HCT116 (cell line): ENCODE data around the gene RTKN2.

Source experiments
- ATF3 ChIP-seq: IDR thresholded peaks from 2 replicates; pipeline ENCODE4 v1.6.1; 2012
- CTCF ChIP-seq, 3 experiments: fragments of 200-600 bp in 1 of 3; sonication (generic) in 1 of 3; IDR thresholded peaks in 2 of 3; conservative IDR thresholded peaks in 1 of 3; 2 replicates each; pipeline ENCODE4 v1.5.1; 2012 to 2017; ENCODE audit warnings: low read depth in 2 of 3, low read length in 2 of 3, antibody characterized with exemption in 1 of 3, borderline replicate concordance in 1 of 3, control low read depth in 1 of 3, mild to moderate bottlenecking in 1 of 3, mixed read lengths in 1 of 3, mixed run types in 1 of 3, moderate library complexity in 1 of 3; ENCODE audit not compliant: insufficient read depth in 1 of 3
- EZH2 ChIP-seq: fragments of 200-600 bp; sonication (generic); IDR thresholded peaks from 2 replicates; pipeline ENCODE4 v1.6.1; 2017; ENCODE audit warnings: antibody characterized with exemption, mixed run types
- EZH2phosphoT487 ChIP-seq: fragments of 200-600 bp; IDR thresholded peaks from 2 replicates; pipeline ENCODE4 v1.6.1; 2018; ENCODE audit warnings: antibody characterized with exemption, borderline replicate concordance
- POLR2A ChIP-seq: IDR thresholded peaks from 2 replicates; pipeline ENCODE4 v1.7.0; 2011; ENCODE audit warnings: borderline replicate concordance; ENCODE audit not compliant: insufficient read depth, insufficient read length; ENCODE audit errors: extremely low read depth
- POLR2AphosphoS5 ChIP-seq: IDR thresholded peaks from 2 replicates; pipeline ENCODE4 v1.6.1; 2011; ENCODE audit warnings: mild to moderate bottlenecking, low read depth, low read length, moderate library complexity
- REST ChIP-seq: IDR thresholded peaks from 2 replicates; pipeline ENCODE4 v1.6.1; 2012; ENCODE audit warnings: low read depth
- SIN3A ChIP-seq: IDR thresholded peaks from 2 replicates; pipeline ENCODE4 v1.6.1; 2012; ENCODE audit warnings: low read depth
- ZBTB33 ChIP-seq: IDR thresholded peaks from 2 replicates; pipeline ENCODE4 v1.6.1; 2011; ENCODE audit warnings: mild to moderate bottlenecking, low read length, moderate library complexity; ENCODE audit not compliant: insufficient replicate concordance; ENCODE audit errors: extremely low read depth

GRCh38 chr10:62162261-62162981 lies 106.2 kb downstream of the RTKN2 start:
- TF ChIP-seq ZBTB33 (no peak), CTCF (IDR thresholded peaks at IDR 0.05 in 2 of 3, conservative IDR thresholded peaks at IDR 0.05 in 1 of 3; ENCODE audit: borderline replicate concordance in 1 of 3, insufficient read depth in 1 of 3, low read depth in 2 of 3, low read length in 2 of 3) (no peak), REST (no peak), SIN3A (no peak), ATF3 (no peak), EZH2phosphoT487 (no peak), POLR2AphosphoS5 (no peak), EZH2 (no peak), POLR2A (no peak)
